PC-3 (cell line): ENCODE results near the gene AKAIN1.

Experiments used
- EZH2 ChIP-seq: fragments of 300-600 bp; sonication (generic); IDR thresholded peaks from one replicate; pipeline ENCODE4 v1.6.1; 2017; ENCODE audit warnings: antibody characterized with exemption, mild to moderate bottlenecking, low read length; ENCODE audit not compliant: unreplicated experiment
- EZH2phosphoT487 ChIP-seq: fragments of 300-600 bp; sonication (generic); IDR thresholded peaks from 2 replicates; pipeline ENCODE4 v1.6.1; 2018; ENCODE audit warnings: mild to moderate bottlenecking, antibody characterized with exemption, low read length, borderline replicate concordance
- TF ChIP-seq, protein P1 (sequence below): fragments of 300-600 bp; sonication (generic); conservative IDR thresholded peaks from 2 replicates; pipeline ENCODE4 v1.5.1; 2017; ENCODE audit warnings: antibody characterized with exemption, low read depth, mild to moderate bottlenecking, low read length

DNA sequence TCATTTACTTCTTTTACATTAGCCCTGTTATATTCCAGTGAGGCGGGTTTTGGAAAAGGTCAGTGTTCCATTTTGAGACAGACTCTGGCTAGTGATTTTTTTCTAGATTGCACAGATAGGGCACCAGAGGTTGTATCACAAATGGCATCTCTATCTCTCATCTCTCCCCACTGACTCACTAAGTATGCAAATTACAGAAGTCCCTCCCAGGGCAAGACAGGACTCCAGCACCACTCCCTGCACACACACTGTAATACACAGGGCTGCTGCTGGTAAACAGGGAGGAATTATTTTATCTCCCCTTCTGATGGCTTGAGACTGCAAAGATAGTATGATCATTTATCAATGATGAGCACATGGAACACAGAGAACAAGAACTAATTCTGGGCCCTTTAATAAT, 46.2 kb downstream of the AKAIN1 start:
- TF ChIP-seq EZH2: no peak
- TF ChIP-seq, protein P1, sequence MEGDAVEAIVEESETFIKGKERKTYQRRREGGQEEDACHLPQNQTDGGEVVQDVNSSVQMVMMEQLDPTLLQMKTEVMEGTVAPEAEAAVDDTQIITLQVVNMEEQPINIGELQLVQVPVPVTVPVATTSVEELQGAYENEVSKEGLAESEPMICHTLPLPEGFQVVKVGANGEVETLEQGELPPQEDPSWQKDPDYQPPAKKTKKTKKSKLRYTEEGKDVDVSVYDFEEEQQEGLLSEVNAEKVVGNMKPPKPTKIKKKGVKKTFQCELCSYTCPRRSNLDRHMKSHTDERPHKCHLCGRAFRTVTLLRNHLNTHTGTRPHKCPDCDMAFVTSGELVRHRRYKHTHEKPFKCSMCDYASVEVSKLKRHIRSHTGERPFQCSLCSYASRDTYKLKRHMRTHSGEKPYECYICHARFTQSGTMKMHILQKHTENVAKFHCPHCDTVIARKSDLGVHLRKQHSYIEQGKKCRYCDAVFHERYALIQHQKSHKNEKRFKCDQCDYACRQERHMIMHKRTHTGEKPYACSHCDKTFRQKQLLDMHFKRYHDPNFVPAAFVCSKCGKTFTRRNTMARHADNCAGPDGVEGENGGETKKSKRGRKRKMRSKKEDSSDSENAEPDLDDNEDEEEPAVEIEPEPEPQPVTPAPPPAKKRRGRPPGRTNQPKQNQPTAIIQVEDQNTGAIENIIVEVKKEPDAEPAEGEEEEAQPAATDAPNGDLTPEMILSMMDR: no peak
- no peak for TF ChIP-seq EZH2phosphoT487
